Stimulated activated CD4-positive, alpha-beta T cell treated with anti-CD3 and anti-CD28 coated beads, Interleukin-4, amount 100 ng/mL, for 4 hours (primary cell): Measurements from ENCODE around the gene NDUFAF3.
A peak's percentile ranks its signal among the peaks of the same experiment; 100 is the strongest.
"Not testable (repeated sequence)": the region's sequence is repeated elsewhere in the genome, so short reads cannot be mapped to it uniquely, and the experiment has no call there.

Source experiments
- DNase-seq, 2 experiments: peaks; one replicate each; pipeline ENCODE4 v3.0.0-alpha.2; 2020

NDUFAF3 gene

GRCh38 chr3:49001155-49001554 is 20.8 kb upstream of the NDUFAF3 start:
- no peak for DNase-seq

- no peak for DNase-seq
Measured at GRCh38 chr3:49004352-49005302, 17.3 kb upstream of the NDUFAF3 start.

- no peak for DNase-seq
Measured at GRCh38 chr3:49005303-49005680, 16.6 kb upstream of the NDUFAF3 start.

DNA sequence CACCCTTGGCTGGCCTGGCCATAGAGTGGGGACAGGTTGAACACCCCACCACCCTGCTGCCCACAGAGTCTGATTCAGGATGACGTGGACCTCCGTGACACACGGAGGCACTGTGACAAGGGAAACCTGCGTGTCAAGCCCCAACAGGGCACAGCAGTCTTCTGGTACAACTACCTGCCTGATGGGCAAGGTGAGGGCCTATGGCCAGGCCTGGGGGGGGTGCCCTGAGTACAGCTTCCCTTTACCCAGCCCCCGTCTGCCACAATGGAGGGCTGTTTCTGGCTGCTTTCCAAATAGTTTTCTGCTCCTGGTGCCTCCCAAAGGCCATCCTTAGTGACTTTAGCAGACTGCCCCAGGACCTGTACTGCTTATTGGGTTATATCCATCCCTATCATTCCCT is 15.9 kb upstream of the NDUFAF3 start:
- no peak for DNase-seq

DNA sequence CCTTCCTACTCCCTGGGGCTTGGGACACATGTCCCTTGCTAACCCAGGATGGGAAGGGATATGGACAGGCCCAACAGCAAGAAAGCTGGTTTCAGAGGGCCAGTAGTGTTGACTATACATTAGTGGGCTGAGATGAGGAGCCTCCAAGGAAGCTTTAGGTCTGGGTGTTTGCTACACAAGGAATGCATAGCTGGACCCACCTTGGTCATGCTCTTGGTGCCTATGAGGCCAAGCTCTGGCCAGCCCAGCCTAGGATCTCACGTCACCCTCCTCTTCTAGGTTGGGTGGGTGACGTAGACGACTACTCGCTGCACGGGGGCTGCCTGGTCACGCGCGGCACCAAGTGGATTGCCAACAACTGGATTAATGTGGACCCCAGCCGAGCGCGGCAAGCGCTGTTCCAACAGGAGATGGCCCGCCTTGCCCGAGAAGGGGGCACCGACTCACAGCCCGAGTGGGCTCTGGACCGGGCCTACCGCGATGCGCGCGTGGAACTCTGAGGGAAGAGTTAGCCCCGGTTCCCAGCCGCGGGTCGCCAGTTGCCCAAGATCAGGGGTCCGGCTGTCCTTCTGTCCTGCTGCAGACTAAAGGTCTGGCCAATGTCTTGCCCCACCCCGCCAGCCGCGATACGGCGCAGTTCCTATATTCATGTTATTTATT is 15.4 kb upstream of the NDUFAF3 start:
- no peak for DNase-seq

DNA sequence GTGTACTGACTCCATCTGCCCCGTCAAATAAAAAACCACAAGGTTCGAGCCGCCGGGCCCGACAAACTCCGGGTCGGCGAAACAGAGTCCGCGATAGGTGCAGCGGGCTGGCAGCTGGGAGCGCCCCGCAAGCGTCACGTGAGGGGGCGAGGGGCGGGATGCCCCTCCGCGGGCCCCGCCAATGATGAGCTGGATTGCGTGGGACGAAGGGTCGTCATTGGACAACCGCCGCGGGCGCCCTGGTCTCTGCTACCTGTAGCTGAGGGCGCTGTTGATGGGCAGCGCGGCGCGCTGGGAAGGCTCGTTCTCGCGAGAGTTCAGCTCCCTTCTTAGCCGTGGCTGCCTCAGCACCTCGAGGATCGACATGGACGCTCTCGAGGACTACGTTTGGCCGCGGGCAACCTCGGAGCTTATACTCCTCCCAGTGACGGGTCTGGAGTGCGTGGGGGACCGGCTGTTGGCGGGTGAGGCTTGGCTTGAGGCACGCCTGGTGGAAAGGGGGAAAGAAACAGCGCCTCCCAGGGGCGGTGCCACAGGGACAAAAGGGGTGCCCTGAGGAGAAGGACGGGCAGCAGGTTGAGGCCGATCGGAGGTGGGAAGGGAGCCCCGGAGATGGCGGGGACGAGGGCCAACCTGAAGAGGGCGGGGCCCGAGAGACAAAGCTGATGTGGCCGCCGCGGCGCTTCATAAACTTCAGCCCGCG is 14.7 kb upstream of the NDUFAF3 start, which contains the start of gene WDR6:
TSS of gene WDR6 (plus strand) at position 324 of the 703 bp plus-strand sequence. CDS start at position 365, 41 bp downstream.
- peak; percentile 94 to 98 for DNase-seq

- peak; percentile 87 to 93 for DNase-seq
Measured at GRCh38 chr3:49007771-49008528, 14.0 kb upstream of the NDUFAF3 start.

DNA sequence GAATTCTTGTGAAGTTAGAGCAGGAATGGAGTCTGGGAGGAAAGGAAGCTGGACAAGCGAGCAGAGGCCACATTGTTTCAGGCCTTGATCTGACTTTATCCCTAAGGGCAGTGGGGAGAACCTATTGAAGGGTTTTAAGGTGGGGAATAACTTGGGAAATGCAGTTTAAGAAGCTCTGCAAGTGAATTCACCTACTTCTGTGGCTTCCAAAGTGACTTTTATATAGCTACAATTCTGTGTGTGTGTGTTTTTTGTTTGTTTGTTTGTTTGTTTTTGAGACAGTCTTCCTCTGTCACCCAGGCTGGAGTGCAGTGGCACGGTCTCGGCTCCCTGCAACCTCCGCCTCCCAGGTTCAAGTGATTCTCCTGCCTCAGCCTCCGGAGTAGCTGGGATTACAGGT is 13.3 kb upstream of the NDUFAF3 start:
- DNase-seq: not testable (repeated sequence)

GRCh38 chr3:49009396-49009795 is 12.5 kb upstream of the NDUFAF3 start:
- no peak for DNase-seq

- no peak for DNase-seq
Measured at GRCh38 chr3:49012441-49013017, 9.4 kb upstream of the NDUFAF3 start.

GRCh38 chr3:49013113-49013737 is 8.7 kb upstream of the NDUFAF3 start:
- no peak for DNase-seq

DNA sequence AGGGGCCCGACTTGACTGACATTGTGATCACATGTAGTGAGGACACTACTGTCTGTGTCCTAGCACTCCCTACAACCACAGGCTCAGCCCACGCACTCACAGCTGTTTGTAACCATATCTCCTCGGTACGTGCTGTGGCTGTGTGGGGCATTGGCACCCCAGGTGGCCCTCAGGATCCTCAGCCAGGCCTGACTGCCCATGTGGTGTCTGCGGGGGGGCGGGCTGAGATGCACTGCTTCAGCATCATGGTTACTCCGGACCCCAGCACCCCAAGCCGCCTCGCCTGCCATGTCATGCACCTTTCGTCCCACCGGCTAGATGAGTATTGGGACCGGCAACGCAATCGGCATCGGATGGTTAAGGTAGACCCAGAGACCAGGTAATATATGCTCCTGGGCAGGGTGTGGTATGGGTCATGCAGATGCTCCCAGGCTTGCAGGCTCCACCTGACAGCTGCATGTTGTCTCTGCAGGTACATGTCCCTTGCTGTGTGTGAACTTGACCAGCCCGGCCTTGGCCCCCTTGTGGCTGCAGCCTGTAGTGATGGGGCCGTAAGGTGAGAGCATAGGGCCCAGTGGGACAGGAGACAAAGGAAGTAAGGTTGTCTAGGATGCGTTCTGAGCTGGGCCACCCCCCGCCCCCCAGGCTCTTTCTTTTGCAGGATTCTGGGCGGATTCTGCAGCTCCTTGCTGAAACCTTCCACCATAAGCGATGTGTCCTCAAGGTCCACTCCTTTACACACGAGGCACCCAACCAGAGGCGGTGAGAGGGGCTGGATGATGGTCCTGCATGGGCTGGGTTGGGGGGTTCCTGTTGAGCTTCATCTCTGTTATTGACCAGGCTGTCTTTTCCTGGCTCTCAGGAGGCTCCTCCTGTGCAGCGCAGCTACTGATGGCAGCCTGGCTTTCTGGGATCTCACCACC is 7.9 kb upstream of the NDUFAF3 start:
- DNase-seq: peak in 1 of 2 experiments; percentile 38

GRCh38 chr3:49015072-49015471 is 6.8 kb upstream of the NDUFAF3 start:
- no peak for DNase-seq

GRCh38 chr3:49015765-49016164 is 6.2 kb upstream of the NDUFAF3 start:
- DNase-seq: no peak

- no peak for DNase-seq
Measured at GRCh38 chr3:49016414-49017228, 5.3 kb upstream of the NDUFAF3 start.

DNA sequence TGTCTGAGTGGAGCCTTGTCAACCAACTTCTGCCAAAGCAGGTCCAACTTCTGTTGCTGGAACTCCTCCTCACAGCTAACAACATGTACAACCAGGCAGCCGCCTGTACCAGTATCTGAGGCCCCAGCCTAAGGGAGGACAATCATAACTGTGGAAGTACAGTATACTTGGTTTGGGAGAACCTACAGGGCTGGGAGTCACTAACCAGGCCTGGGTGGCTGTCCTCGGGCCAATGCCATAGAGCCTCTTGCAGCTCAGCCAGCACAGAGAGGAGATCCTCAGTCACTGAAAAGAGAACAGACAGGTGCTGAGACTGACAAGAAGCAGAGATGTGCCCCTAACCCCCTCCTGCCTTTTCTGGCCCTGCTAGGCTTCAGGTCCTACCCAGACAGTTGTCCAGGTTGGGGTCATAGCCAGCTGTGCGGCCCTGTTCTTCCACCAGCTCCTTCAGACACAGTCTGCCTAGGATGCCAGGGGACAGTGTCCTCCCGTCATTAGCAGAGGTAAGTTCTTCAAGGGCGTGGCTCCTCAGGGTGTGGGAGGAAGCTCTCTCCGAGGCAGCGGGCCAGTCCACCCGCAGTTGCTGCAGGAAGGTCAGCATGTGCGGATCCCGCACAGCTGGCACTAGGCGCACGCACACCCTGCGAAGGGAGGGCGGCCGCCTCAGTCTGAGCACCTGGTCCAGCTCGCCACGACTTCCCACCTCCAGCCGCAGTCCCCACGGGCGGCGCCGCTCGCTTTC is 4.5 kb upstream of the NDUFAF3 start:
- no peak for DNase-seq

- peak; percentile 39 to 54 for DNase-seq
Measured at GRCh38 chr3:49017971-49018706, 3.8 kb upstream of the NDUFAF3 start, which contains the start of gene DALRD3. Gene DALRD3, minus strand, starts transcription at chr3:49018580. Its CDS starts 16 bp downstream, at chr3:49018564.

GRCh38 chr3:49018707-49019006 is 3.3 kb upstream of the NDUFAF3 start:
- DNase-seq: no peak
